Measurements from ENCODE around the gene NEU1.

The NEU1 gene

DNA sequence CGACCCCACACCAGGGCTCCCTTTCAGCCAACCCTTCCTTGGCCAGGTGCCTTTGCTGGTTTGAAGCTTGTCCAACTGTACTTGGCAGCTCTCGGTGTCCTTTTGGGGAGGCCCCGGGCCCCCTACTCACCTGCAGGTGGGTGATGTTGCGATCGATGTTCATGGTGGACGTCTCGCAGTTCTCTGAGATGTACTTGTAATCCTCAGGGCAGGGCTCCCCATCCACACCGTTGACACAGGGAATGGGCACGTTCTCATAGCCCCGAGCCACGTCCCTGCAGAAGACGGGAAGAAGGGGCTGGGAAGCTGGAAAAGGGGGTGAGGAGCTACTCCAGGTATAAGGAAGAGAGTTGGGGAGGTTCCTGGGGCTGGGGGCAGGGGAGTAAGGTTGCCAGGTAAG lies 21.1 kb upstream of the NEU1 start:
- Histone ChIP-seq H3K36me3 (ENCODE audit: insufficient read depth, low read length) (peaks cover 25% of the 10 kb centered on the region), H3K9ac (ENCODE audit: low read depth, low read length) (no peak overlapping the region), H3K9me3 (ENCODE audit: control insufficient read depth, insufficient read depth, low read length) (no peaks in the 10 kb centered on the region), H3K4me1 (ENCODE audit: insufficient read depth, low read length) (no peaks in the 10 kb centered on the region)

DNA sequence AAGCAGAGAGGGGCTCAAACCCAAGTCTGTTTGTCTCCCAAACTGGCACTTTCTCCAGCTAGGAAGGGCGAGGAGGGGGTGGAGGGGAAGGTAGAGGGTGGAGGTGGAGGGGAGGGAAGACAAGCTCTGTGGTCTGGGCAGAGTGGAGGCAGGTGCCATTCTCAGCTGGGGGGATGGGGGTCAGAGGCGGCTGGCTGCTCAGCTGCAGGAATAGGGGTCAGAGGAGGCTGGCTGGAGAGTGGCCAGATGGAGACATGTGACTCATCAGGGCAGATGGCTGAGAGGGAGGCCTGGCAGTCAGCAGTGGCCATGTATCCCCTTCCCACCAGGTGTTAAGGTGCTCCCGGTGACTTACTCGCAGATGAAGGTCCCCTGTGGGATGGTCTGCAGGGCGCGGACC lies 19.7 kb upstream of the NEU1 start:
- no peak overlapping the region for H3K9ac ChIP-seq (ENCODE audit: low read depth, low read length)
- H3K9me3 ChIP-seq (ENCODE audit: control insufficient read depth, insufficient read depth, low read length) = no peaks in the 10 kb centered on the region
- H3K36me3 ChIP-seq (ENCODE audit: insufficient read depth, low read length) = peaks cover 17% of the 10 kb centered on the region
- no peaks in the 10 kb centered on the region; the same call in 1 of the 2 replicates for H3K4me1 ChIP-seq (ENCODE audit: insufficient read depth, low read length)

DNA sequence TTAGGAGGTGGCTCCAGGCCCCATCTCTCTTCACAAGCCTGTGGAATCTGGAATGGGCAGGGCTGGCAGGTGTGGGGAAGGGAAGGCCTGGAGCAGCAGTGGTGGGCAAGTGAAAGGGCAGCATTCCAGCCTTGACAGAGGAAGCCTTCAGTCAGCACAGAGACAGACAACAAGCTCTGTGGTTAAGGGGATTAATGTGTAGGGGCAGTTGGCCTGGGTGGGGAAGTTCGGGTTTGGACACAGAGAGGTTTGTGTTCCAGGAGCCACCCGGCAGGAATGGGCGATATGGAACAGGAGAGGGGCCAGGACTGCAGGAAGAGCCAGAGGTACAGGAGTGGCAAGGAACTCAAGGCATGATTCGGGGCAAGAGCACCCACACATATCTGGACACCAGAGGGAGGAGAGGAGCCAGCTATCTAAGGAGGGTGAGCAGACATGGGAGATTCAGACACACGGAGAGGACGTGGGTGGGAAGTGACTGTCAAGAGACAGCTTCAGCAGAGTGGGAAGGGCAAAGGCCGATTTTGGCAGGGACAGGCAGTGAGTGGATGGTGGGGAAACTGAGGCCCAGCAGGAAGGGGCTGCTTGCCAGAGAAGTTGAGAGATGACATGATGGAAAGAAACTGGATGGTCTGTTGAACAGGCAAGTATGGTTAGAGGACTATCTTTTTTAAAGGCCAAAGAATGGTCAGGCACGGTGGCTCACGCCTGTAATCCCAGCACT lies 18.7 kb upstream of the NEU1 start:
- Histone ChIP-seq H3K36me3 (ENCODE audit: insufficient read depth, low read length) (peaks cover 8% of the 10 kb centered on the region), H3K9me3 (ENCODE audit: control insufficient read depth, insufficient read depth, low read length) (no peaks in the 10 kb centered on the region), H3K9ac (ENCODE audit: low read depth, low read length) (no peak overlapping the region), H3K4me1 (ENCODE audit: insufficient read depth, low read length) (no peaks in the 10 kb centered on the region; the same call in 1 of the 2 replicates)

DNA sequence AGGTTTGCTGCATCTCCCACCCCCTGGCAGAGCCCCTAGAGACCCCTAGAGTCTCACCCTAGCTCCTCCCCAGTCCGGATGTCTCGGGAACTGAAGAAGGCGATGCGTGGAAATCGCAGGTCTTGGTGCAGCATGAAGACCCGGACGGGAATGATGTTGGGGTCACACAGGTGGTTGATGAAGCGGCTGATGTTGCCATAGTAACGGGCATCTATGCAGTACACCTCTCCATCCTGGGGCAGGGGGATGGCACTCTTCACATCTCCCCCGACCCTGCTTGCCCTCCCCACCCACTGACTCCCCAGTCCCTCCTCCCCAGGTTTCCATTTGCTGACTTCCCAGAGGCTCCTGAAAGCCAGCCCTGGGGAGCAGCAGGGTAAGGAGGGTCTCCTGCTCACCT lies 18.0 kb upstream of the NEU1 start:
- Histone ChIP-seq H3K9me3 (ENCODE audit: control insufficient read depth, insufficient read depth, low read length) (no peaks in the 10 kb centered on the region), H3K36me3 (ENCODE audit: insufficient read depth, low read length) (peaks cover 8% of the 10 kb centered on the region), H3K4me1 (ENCODE audit: insufficient read depth, low read length) (no peaks in the 10 kb centered on the region; the same call in 1 of the 2 replicates), H3K9ac (ENCODE audit: low read depth, low read length) (no peak overlapping the region)

DNA sequence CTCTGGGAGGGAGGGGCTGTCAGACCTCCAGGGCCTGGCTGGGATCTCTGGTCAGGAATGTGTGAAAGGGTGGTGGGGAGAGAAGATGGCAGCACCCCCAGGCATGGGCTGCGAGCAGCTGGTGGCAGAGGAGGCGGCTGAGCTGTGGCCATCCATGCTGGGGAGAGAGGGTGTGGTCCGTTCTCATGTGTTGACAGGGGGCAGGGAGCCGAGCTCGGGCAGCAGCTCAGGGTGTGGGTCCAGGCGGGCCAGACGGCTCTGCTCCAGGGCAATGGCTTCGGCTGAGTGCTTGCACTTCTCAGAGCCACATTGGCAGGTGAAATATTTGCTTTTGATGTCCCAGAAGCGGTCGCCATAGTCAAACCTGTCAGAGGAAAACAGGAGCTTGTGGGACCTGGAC lies 17.3 kb upstream of the NEU1 start:
- no peaks in the 10 kb centered on the region for H3K9me3 ChIP-seq (ENCODE audit: control insufficient read depth, insufficient read depth, low read length)
- H3K9ac ChIP-seq (ENCODE audit: low read depth, low read length) = no peak overlapping the region
- H3K4me1 ChIP-seq (ENCODE audit: insufficient read depth, low read length) = no peaks in the 10 kb centered on the region; the same call in 1 of the 2 replicates
- H3K36me3 ChIP-seq (ENCODE audit: insufficient read depth, low read length) = peaks cover 8% of the 10 kb centered on the region

DNA sequence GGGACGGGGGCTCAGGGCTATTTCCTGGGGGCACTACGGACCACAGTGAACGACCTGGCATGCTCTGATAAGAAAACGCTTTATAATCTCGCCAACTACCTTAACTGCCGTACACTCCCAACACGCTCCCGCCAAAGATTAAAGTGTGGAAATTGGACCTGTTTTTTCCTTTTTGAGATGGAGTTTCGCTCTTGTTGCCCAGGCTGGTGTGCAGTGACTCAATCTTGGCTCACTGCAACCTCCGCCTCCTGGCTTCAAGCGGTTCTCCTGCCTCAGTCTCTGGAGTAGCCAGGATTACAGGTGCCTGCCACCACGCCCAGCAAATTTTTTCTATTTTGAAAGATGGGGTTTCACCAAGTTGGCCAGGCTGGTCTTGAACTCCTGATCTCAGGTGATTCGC lies 16.5 kb upstream of the NEU1 start:
- H3K9me3 ChIP-seq (ENCODE audit: control insufficient read depth, insufficient read depth, low read length) = no peaks in the 10 kb centered on the region
- H3K36me3 ChIP-seq (ENCODE audit: insufficient read depth, low read length) = peaks cover 5% of the 10 kb centered on the region
- no peaks in the 10 kb centered on the region; the same call in 1 of the 2 replicates for H3K4me1 ChIP-seq (ENCODE audit: insufficient read depth, low read length)
- no peak overlapping the region for H3K9ac ChIP-seq (ENCODE audit: low read depth, low read length)

DNA sequence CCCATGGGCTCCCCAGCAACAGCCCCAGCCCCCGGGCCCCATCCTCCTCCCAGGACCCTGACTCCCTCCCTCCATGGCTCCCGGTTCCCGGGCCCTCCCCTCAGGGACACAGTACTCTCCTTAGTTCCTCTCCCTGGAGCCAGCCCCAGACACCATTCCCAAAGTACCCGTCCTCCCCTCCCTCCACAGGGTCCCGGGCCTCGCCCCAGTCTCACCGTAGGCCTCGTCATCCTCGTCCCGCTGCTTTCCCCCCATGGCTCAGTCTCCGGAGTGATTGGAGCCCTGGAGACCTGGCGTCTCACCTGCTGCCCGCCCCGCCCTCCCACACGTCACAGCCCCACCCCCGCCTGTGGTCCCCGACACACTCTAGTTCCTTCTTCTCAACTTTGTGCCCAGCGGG lies 16.1 kb upstream of the NEU1 start, which contains the start of gene SLC44A4:
TSS of gene SLC44A4 (minus strand) at position 272 of the 400 bp plus-strand sequence. CDS start at position 255, 17 bp downstream.
- peak within 1 kb of the TSS; percentile 35; the same call in 1 of the 2 replicates for H3K9ac ChIP-seq (ENCODE audit: low read depth, low read length)
- no peaks in the 10 kb centered on the region for H3K9me3 ChIP-seq (ENCODE audit: control insufficient read depth, insufficient read depth, low read length)
- H3K36me3 ChIP-seq (ENCODE audit: insufficient read depth, low read length) = peaks cover 5% of the 10 kb centered on the region
- no peaks in the 10 kb centered on the region; the same call in 1 of the 2 replicates for H3K4me1 ChIP-seq (ENCODE audit: insufficient read depth, low read length)

DNA sequence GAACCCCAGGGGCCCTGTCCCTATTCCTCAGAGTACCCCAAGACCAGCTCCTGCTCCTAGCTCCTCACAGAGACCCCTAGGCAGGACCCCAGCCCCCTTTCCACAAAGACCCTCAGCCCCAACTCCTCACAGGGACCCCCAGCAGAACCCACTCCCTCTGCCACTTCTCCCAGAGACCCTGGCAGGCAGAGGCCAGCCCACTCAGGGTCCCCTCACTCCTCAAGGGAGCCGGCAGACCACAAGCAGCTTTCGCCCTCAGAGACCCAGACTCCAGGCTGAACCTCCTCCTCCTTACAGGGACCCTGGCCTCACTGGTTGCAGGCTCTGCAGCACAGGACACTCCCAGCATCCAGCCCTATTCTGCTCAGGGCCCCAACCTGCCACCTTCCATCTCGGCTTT lies 15.6 kb upstream of the NEU1 start:
- Histone ChIP-seq H3K9me3 (ENCODE audit: control insufficient read depth, insufficient read depth, low read length) (no peaks in the 10 kb centered on the region), H3K36me3 (ENCODE audit: insufficient read depth, low read length) (peaks cover 5% of the 10 kb centered on the region), H3K4me1 (ENCODE audit: insufficient read depth, low read length) (no peaks in the 10 kb centered on the region; the same call in 1 of the 2 replicates), H3K9ac (ENCODE audit: low read depth, low read length) (no peak overlapping the region; the same call in 1 of the 2 replicates)

DNA sequence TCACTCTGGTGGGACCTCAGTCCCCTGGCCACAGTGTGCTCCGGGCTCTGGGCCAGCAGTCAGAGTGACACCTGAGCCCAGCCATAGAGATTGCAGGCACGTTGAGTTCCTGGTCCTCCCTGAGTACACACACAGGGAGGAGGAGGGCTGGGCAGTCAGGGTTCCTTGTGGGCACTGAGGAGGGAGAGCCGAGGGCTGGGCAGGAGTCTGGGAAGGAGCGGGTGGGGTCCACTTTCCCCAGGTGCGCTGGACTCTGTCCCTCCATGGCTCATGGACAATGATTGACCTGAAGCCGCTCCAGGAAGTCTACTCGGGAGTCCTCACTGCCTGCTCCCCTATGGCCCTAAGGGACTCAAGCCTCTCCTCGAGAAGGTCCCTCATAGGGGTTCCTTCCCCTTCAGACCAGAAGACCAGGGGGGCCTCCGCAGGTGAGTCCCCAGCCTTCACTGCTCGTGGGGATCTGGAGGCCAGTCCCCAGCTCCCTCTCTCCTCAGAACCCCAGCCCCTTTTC lies 15.1 kb upstream of the NEU1 start:
- Histone ChIP-seq H3K36me3 (ENCODE audit: insufficient read depth, low read length) (peaks cover 5% of the 10 kb centered on the region; the same call in 1 of the 2 replicates), H3K4me1 (ENCODE audit: insufficient read depth, low read length) (no peaks in the 10 kb centered on the region; the same call in 1 of the 2 replicates), H3K9me3 (ENCODE audit: control insufficient read depth, insufficient read depth, low read length) (no peaks in the 10 kb centered on the region), H3K9ac (ENCODE audit: low read depth, low read length) (no peak overlapping the region)

DNA sequence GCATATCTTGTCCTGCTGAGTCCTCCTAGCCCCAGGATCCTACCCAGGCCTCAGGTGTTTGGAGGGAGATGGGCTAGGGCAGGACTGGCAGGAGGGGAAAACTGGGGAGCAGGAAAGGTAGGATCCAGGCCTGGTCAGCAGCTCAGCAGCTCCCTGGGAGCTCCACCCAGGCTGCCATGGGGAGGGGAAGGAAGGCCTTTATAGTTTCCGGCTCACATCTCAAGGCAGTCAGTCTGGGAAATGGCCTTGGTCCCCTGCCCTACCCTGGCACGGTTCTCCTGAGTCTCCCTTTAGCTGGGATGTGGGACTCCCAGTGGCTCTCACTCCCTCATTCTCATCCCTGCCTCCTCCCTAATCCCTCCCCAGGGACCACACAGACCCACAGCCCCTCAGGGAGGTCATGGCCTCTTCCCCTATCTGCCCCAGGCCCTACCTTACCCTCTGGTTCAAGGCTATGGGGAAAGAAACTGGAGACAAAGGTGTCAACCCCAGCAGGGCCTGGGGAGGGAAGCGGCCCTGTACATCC lies 14.6 kb upstream of the NEU1 start:
- Histone ChIP-seq H3K4me1 (ENCODE audit: insufficient read depth, low read length) (no peaks in the 10 kb centered on the region; the same call in 1 of the 2 replicates), H3K9ac (ENCODE audit: low read depth, low read length) (no peak overlapping the region), H3K36me3 (ENCODE audit: insufficient read depth, low read length) (peaks cover 5% of the 10 kb centered on the region; the same call in 1 of the 2 replicates), H3K9me3 (ENCODE audit: control insufficient read depth, insufficient read depth, low read length) (no peaks in the 10 kb centered on the region)

DNA sequence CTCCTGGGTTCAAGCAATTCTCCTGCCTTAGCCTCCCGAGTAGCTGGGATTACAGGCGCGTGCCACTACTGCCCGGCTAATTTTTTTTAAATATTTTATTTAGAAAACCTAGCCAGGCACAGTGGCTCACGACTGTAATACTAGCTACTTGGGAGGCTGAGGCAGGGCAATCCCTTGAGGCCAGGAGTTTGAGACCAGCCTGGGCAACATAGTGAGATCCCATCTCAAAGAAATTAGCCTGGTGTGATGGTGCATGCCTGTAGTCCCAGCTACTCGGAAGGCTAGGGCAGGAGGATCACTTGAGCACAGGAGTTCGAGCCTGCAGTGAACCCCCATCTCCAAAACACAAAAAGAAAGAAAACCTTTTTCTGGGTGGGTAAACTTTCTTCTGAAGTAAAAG lies 13.7 kb upstream of the NEU1 start:
- Histone ChIP-seq H3K36me3 (ENCODE audit: insufficient read depth, low read length) (peaks cover 2% of the 10 kb centered on the region; the same call in 1 of the 2 replicates), H3K9ac (ENCODE audit: low read depth, low read length) (no peak overlapping the region), H3K9me3 (ENCODE audit: control insufficient read depth, insufficient read depth, low read length) (no peaks in the 10 kb centered on the region), H3K4me1 (ENCODE audit: insufficient read depth, low read length) (peaks cover 3% of the 10 kb centered on the region; the same call in 1 of the 2 replicates)

DNA sequence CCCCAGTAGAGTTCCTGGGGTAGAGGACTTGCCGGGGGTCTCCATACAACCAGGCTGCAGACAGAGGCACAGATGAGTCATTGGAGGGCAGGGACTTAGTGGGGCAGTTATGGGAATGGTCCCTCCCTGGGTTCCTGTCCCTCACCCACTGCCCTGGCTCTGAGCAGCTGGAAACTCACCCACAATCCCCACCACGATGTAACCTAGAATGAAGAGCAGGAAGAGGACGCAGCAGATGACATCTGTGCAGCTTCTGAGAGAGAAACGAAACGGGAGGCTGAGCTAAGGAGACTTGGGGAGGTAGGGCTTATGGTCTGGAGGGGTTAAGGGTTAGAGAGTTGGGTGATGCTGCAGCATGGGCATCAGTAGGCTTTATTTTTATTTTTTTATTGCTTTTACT lies 13.3 kb upstream of the NEU1 start:
- Histone ChIP-seq H3K4me1 (ENCODE audit: insufficient read depth, low read length) (peaks cover 8% of the 10 kb centered on the region; the same call in 1 of the 2 replicates), H3K36me3 (ENCODE audit: insufficient read depth, low read length) (no peaks in the 10 kb centered on the region), H3K9ac (ENCODE audit: low read depth, low read length) (no peak overlapping the region), H3K9me3 (ENCODE audit: control insufficient read depth, insufficient read depth, low read length) (no peaks in the 10 kb centered on the region)

DNA sequence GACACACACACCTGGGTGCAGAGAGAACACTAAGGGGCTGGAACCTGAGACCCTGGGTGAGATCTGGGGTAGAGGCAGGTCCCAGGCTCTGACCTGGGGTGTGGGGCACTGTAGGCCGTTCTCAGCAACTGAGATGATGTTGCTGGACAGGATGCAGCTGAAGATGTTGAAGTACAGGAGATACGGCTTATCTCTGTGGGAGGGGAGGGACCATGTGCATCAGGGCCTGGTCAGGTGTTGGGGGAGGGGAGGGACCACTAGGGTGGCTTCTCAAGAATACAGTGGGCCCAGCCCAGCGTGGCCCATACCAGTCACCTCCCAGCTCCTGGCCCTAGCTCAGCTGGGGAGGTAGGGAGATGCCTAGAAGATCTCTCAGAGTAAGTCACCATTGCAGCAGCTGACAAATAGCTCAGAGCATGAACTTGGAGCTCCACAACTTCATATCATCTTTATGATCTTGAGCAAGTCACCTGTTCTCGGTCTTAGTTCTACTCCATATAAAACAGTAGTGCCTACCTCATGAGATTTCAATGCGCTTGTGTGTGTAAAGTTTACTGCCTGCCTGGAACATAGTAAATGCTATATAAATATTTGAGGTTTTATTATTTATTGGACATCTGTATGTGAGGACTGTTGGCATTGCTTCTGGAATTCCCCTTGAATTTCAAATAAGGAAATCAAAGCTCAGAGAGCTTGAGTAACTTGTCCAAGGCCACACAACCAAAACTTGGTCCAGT lies 12.4 kb upstream of the NEU1 start:
- Histone ChIP-seq H3K36me3 (ENCODE audit: insufficient read depth, low read length) (no peaks in the 10 kb centered on the region), H3K9ac (ENCODE audit: low read depth, low read length) (no peak overlapping the region), H3K9me3 (ENCODE audit: control insufficient read depth, insufficient read depth, low read length) (no peaks in the 10 kb centered on the region)

DNA sequence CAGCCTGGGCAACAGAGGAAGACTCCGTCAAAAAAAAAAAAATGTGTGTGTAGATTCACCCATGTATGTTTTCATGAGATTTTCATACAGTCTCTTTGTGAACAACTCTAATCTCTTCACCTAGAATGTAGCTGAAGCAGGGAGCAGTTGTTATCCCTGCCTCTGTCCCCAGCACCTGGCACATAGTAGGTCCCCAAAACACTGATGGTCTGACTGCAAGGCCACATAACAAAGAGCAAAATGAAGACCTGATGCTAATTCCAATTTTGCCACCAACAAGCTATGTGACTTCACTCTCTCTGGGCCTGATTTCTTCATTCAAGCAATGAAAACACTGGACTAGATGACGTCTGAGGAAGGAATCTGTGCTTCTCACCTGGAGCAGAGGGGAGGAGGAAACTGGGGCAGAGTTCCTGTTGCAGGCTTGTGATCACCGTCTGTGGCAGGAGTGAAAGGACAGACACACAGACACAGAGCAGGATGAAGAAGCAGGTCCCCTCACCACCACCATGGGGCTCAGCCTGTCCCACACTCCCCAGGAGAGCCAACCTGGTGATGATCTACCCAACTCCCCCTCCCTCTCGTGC lies 11.6 kb upstream of the NEU1 start:
- H3K9me3 ChIP-seq (ENCODE audit: control insufficient read depth, insufficient read depth, low read length) = no peaks in the 10 kb centered on the region
- H3K4me1 ChIP-seq (ENCODE audit: insufficient read depth, low read length) = peaks cover 10% of the 10 kb centered on the region; the same call in 1 of the 2 replicates
- H3K9ac ChIP-seq (ENCODE audit: low read depth, low read length) = no peak overlapping the region
- H3K36me3 ChIP-seq (ENCODE audit: insufficient read depth, low read length) = no peaks in the 10 kb centered on the region

More for the DNA sequence above, 12.4 kb upstream of the NEU1 start:
- H3K4me1 ChIP-seq (ENCODE audit: insufficient read depth, low read length) = peaks cover 10% of the 10 kb centered on the region; the same call in 1 of the 2 replicates
